ENCODE data around the gene KIF1A. TPM values are rescaled to one million over a fixed set of nuclear protein-coding genes. Genes with fewer than 3 reads are reported as not detected.
A peak's percentile ranks its signal among the peaks of the same experiment; 100 is the strongest.

Gene KIF1A
- total and polyA plus RNA-seq, 8 donors, result 32.4 to 76.0 (median 62.1) TPM

DNA sequence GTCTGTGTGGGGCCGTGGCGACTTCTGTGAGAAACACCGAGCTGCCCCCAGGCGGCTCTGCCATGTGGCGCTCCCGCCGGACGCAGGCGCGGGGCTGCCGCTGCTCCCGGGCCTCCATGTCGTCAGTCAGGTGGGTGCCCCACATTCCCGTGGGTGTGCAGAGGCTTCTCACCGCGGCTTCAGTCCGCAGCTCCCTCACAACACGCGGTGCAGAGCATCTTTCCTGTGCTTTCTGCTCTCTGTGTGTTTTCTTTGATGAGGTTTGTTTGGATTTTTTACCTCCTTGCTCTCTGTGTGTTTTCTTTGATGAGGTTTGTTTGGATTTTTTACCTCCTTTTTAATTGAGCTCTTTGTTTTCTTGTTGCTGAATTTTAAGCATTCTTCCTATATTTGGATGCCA, 115.4 kb downstream of the KIF1A start:
- no peak for FAIRE-seq
- intact Hi-C loops (cut with DNase I), result loop anchor here in 1 of 3 donors (10.0 kb wide), 1 partner anchor 60 kb away; no protein-coding TSS in a partner anchor

GRCh38 chr2:240703417-240704341, 116.3 kb downstream of the KIF1A start:
- WGBS, 2 donors, result 53% methylated on average over 18 of the region's 18 CpGs
- ATAC-seq, result no peak
- intact Hi-C loops (cut with DNase I), result loop anchor here in 1 of 3 donors (10.0 kb wide), 1 partner anchor 59 kb away; no protein-coding TSS in a partner anchor

More for the DNA sequence above, 115.4 kb downstream of the KIF1A start:
- Histone ChIP-seq H3K36me3 (no peaks in the 10 kb centered on the region), H3K27ac (no peak overlapping the region), H3K27me3 (no peaks in the 10 kb centered on the region), H3K4me3 (no peak overlapping the region), H3K4me1 (no peaks in the 10 kb centered on the region), H3K9me3 (no peaks in the 10 kb centered on the region)
- ATAC-seq, result no peak
- DNase-seq, result peak in 2 of 6 donors; percentile 35 to 40
- WGBS, 2 donors, result 68 to 72% methylated on average over 19 of the region's 19 CpGs
- TF ChIP-seq, protein P1, sequence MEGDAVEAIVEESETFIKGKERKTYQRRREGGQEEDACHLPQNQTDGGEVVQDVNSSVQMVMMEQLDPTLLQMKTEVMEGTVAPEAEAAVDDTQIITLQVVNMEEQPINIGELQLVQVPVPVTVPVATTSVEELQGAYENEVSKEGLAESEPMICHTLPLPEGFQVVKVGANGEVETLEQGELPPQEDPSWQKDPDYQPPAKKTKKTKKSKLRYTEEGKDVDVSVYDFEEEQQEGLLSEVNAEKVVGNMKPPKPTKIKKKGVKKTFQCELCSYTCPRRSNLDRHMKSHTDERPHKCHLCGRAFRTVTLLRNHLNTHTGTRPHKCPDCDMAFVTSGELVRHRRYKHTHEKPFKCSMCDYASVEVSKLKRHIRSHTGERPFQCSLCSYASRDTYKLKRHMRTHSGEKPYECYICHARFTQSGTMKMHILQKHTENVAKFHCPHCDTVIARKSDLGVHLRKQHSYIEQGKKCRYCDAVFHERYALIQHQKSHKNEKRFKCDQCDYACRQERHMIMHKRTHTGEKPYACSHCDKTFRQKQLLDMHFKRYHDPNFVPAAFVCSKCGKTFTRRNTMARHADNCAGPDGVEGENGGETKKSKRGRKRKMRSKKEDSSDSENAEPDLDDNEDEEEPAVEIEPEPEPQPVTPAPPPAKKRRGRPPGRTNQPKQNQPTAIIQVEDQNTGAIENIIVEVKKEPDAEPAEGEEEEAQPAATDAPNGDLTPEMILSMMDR (IDR thresholded peaks at IDR 0.05), result no peak

DNA sequence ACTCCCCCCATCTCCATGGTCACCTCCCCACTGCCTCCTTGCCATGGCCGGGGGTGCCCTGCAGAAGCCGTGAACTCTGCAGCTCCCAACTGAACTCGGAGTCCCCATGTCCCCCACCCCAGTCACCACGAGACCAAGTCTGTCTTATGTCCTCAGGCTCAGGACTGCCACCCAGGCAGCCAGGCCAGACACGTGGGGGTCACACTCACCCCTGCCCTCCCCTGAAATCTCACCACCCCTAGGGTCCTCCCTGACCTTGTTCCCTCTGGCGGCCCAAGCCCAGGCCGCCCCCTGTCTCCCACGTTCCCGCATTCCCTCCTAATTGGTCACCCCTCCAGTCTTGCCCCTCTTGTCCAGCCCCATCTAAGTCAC, 117.4 kb downstream of the KIF1A start:
- TF ChIP-seq, protein P1 (IDR thresholded peaks at IDR 0.05), result no peak
- WGBS, 2 donors, result 72 to 73% methylated on average over 9 of the region's 9 CpGs
- FAIRE-seq (no peak), DNase-seq (peak in 2 of 6 donors; percentile 45 to 51), ATAC-seq (no peak)
- Histone ChIP-seq H3K27me3 (no peaks in the 10 kb centered on the region), H3K36me3 (no peaks in the 10 kb centered on the region), H3K9me3 (no peaks in the 10 kb centered on the region), H3K4me1 (no peaks in the 10 kb centered on the region), H3K4me3 (no peak overlapping the region), H3K27ac (no peak overlapping the region)
- intact Hi-C loops (cut with DNase I), result loop anchor here in 1 of 3 donors (10.0 kb wide), 1 partner anchor 58 kb away; no protein-coding TSS in a partner anchor

More at GRCh38 chr2:240703417-240704341, 116.3 kb downstream of the KIF1A start:
- no peaks in the 10 kb centered on the region for H3K27me3 ChIP-seq
- peak in 3 of 6 donors; percentile 18 to 58 (median 53) for DNase-seq
- H3K36me3 ChIP-seq, result no peaks in the 10 kb centered on the region
- no peak overlapping the region for H3K4me3 ChIP-seq
- H3K4me1 ChIP-seq, result no peaks in the 10 kb centered on the region
- no peak overlapping the region for H3K27ac ChIP-seq
- no peak for FAIRE-seq
- H3K9me3 ChIP-seq, result no peaks in the 10 kb centered on the region
- TF ChIP-seq, protein P1 (IDR thresholded peaks at IDR 0.05), result no peak

DNA sequence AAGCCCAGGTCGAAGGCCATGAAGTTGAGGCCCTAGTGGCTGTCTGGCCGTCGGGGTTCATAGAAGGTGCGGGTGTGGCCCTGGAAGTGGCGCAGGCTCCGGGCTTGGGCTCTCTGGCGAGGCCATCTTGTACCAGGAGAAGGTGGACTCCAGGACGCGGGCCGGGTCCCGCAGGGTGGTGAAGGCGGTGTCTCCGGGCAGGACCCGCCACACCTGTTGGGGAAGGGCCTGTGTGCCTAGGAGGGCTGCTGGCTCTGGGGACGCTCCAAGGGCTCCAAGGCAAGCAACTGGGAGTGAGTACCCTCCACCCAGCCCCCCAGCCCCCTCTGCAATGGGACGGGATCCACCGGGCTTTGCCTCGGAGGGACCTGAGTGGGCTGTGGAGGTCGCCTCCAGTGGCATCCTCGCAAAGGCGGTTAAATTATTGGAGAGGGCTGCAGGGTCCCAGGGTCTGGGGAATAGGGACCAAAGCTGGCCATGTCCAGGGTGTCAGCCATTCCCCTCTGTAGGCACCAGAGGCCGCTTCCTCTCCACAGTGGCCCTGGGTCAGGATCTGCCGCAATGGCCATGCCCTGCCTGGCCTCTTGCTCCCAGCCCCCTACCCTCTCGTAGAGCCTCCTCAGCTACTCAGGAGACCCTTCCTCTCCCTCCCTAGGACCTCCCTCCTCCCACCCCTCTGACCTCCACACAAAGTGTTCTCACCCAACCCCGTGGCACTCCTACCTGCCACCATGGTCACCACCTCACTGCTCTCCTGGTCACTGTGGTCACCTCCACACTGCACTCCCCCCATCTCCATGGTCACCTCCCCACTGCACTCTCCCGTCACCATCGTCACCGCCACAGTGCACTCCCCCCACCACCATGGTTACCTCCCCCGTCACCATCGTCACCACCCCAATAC, 118.0 kb downstream of the KIF1A start:
- no peaks in the 10 kb centered on the region for H3K27me3 ChIP-seq
- 80 to 86% methylated on average over 29 to 30 of the region's 30 CpGs for WGBS, 2 donors
- ATAC-seq, result no peak
- H3K4me3 ChIP-seq, result no peak overlapping the region
- H3K9me3 ChIP-seq, result no peaks in the 10 kb centered on the region
- DNase-seq, result peak in 3 of 6 donors; percentile 23 to 54 (median 49)
- H3K27ac ChIP-seq, result no peak overlapping the region
- H3K36me3 ChIP-seq, result no peaks in the 10 kb centered on the region
- H3K4me1 ChIP-seq, result no peaks in the 10 kb centered on the region
- TF ChIP-seq, protein P1 (IDR thresholded peaks at IDR 0.05), result no peak
- intact Hi-C loops (cut with DNase I), result loop anchor here in 1 of 3 donors (10.0 kb wide), 1 partner anchor 57 kb away; no protein-coding TSS in a partner anchor
- no peak for FAIRE-seq
